ENCODE data around the gene RAD1.

The RAD1 gene

DNA sequence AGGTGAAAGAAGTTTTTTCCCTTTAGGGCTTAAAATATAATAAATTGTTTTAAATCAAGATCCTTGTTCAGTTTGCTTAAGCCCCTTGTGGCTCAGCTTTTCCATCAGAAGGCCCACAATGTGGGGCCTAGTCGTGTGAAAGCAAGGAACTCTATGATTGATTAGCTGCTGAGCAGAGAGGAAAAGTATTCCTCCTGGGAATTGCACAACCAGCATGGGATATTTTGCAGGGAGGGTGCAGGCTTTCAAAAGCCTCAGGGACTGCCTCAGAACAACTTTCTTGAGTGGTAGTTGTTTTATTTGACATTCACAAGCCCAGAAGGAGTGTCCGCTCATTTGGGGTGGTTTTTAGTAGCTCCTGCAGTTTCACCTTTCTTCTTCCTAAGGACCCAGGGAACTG is 56.5 kb downstream of the RAD1 start:
- DNase-seq, result no peak

DNA sequence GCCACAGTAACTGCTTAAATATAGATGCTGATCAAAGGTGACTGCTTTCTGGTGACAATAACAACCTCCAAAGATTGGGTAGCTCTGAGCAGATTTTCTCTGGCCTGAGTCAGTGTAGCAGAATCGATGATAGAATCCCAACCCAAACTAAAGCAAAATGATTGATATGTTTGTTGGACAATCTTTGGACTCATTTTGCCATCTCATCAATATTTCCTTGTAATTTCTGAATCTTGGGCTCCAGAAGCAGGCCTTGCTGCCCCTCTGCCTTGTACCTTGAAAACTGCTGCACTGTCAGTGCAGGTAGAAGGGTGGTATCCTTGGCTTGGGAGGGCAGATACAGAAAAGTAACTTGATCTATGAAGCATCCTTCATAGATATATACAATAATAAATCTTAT is 57.4 kb downstream of the RAD1 start:
- no peak for DNase-seq

DNA sequence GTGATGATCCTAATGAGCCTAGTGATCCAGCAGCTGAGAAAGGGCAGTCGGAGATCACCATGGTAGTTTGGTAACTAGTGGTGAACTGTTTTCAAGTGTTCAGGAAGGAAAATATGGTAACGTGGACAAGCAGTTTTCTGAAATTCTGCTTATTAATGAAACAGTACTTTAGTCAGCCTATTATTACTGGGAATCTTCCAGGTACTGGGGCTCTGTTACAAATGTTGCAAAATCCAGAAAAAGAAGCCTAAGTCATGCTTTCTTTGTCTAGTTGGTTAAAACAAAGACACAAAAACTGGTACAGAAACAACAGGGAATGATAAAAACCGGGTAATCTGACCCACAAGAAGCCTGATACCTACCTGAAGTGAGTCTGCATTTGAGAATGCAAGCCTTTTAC is 58.1 kb downstream of the RAD1 start:
- DNase-seq, result no peak
